Measurements from ENCODE around the gene ST6GALNAC5. TPM values are rescaled to one million over a fixed set of nuclear protein-coding genes. Genes with fewer than 3 reads are reported as not detected.
"Not testable (repeated sequence)": the region's sequence is repeated elsewhere in the genome, so short reads cannot be mapped to it uniquely, and the experiment has no call there.

Gene ST6GALNAC5
- polyA plus RNA-seq (ENCODE audit: insufficient read length in 3 of 3): 1 to 10 TPM; 3.0 to 3.4 (median 3.3) TPM
- long read RNA-seq, donor 1, partial matches to known transcripts: 0 of 1 reads
- long read RNA-seq, donor 1, other reads (novel, unspliced or antisense): 0 of 1 reads
- long read RNA-seq, donor 2, partial matches to known transcripts: 0 of 1 reads
- long read RNA-seq, donor 2, other reads (novel, unspliced or antisense): 0 of 1 reads
- long read RNA-seq, donor 3: 0 reads
- long read RNA-seq, donor 4, partial matches to known transcripts: 0 of 2 reads
- long read RNA-seq, donor 4, other reads (novel, unspliced or antisense): 0 of 2 reads
- long read RNA-seq, donor 5, partial matches to known transcripts: 0 of 1 reads
- long read RNA-seq, donor 5, other reads (novel, unspliced or antisense): 0 of 1 reads
- long read RNA-seq, donor 6: 0 reads
- long read RNA-seq, donor 7, partial matches to known transcripts: 0 of 2 reads
- long read RNA-seq, donor 7, other reads (novel, unspliced or antisense): 0 of 2 reads
- long read RNA-seq, donor 8, partial matches to known transcripts: 0 of 2 reads
- long read RNA-seq, donor 8, other reads (novel, unspliced or antisense): 0 of 2 reads
- long read RNA-seq, donor 9, partial matches to known transcripts: 0 of 2 reads
- long read RNA-seq, donor 9, other reads (novel, unspliced or antisense): 0 of 2 reads
- long read RNA-seq, donor 10, partial matches to known transcripts: 0 of 2 reads
- long read RNA-seq, donor 10, other reads (novel, unspliced or antisense): 0 of 2 reads
- long read RNA-seq, donor 11, partial matches to known transcripts: 0 of 1 reads
- long read RNA-seq, donor 11, other reads (novel, unspliced or antisense): 0 of 1 reads
- long read RNA-seq, donor 12: 0 reads
- long read RNA-seq, donor 13, partial matches to known transcripts: 0 of 1 reads
- long read RNA-seq, donor 13, other reads (novel, unspliced or antisense): 0 of 1 reads
- long read RNA-seq, donor 14: 0 reads
- long read RNA-seq, donor 15, partial matches to known transcripts: 5 of 8 reads
- long read RNA-seq, donor 15, other reads (novel, unspliced or antisense): 0 of 8 reads
- long read RNA-seq, donor 16: 0 reads

GRCh38 chr1:76867342-76868130 lies at the start of gene ST6GALNAC5:
TSS of gene ST6GALNAC5 (plus strand) at chr1:76867480.
- peak; percentile 49 for DNase-seq

- DNase-seq: no peak
Observed at GRCh38 chr1:76820028-76820427, 47.3 kb upstream of the ST6GALNAC5 start.

- not testable (repeated sequence) for DNase-seq
Observed at GRCh38 chr1:76822961-76823360, 44.3 kb upstream of the ST6GALNAC5 start.

GRCh38 chr1:76824106-76824505 lies 43.2 kb upstream of the ST6GALNAC5 start:
- no peak for DNase-seq

GRCh38 chr1:76826072-76826845 lies 41.0 kb upstream of the ST6GALNAC5 start:
- no peak for DNase-seq

GRCh38 chr1:76827066-76827465 lies 40.2 kb upstream of the ST6GALNAC5 start:
- DNase-seq: no peak

GRCh38 chr1:76830373-76830772 lies 36.9 kb upstream of the ST6GALNAC5 start:
- no peak for DNase-seq

GRCh38 chr1:76832521-76832920 lies 34.8 kb upstream of the ST6GALNAC5 start:
- DNase-seq: no peak

GRCh38 chr1:76833151-76833550 lies 34.1 kb upstream of the ST6GALNAC5 start:
- DNase-seq: no peak

- no peak for DNase-seq
Observed at GRCh38 chr1:76833856-76834255, 33.4 kb upstream of the ST6GALNAC5 start.

GRCh38 chr1:76835203-76835602 lies 32.1 kb upstream of the ST6GALNAC5 start:
- no peak for DNase-seq

GRCh38 chr1:76840278-76840677 lies 27.0 kb upstream of the ST6GALNAC5 start:
- DNase-seq: no peak

- DNase-seq: no peak
Observed at GRCh38 chr1:76841460-76841859, 25.8 kb upstream of the ST6GALNAC5 start.

GRCh38 chr1:76843821-76844464 lies 23.3 kb upstream of the ST6GALNAC5 start:
- DNase-seq: no peak

GRCh38 chr1:76854255-76854654 lies 13.0 kb upstream of the ST6GALNAC5 start:
- DNase-seq: no peak

GRCh38 chr1:76856104-76856503 lies 11.2 kb upstream of the ST6GALNAC5 start:
- DNase-seq: no peak

GRCh38 chr1:76857138-76857537 lies 10.1 kb upstream of the ST6GALNAC5 start:
- DNase-seq: no peak

- DNase-seq: no peak
Observed at GRCh38 chr1:76857973-76858372, 9.3 kb upstream of the ST6GALNAC5 start.

- no peak for DNase-seq
Observed at GRCh38 chr1:76861149-76861548, 6.1 kb upstream of the ST6GALNAC5 start.

- DNase-seq: no peak
Observed at GRCh38 chr1:76862447-76862846, 4.8 kb upstream of the ST6GALNAC5 start.
